ENCODE data around the gene ZC3HAV1. TPM values are rescaled to one million over a fixed set of nuclear protein-coding genes. Genes with fewer than 3 reads are reported as not detected.
"Not testable (repeated sequence)": the region's sequence is repeated elsewhere in the genome, so short reads cannot be mapped to it uniquely, and the experiment has no call there.

ZC3HAV1 gene
- total RNA-seq, 4 donors from 2014 or later: 43.4 to 59.7 (median 50.2) TPM

GRCh38 chr7:139059905-139060304 is 49.6 kb downstream of the ZC3HAV1 start:
- peaks cover 28 to 41% of the 10 kb centered on the region in 2 donors for H3K36me3 ChIP-seq

GRCh38 chr7:139058943-139059342 is 50.6 kb downstream of the ZC3HAV1 start:
- intact Hi-C loops (cut with DNase I): no loop called here
- Histone ChIP-seq H3K27me3 (no peaks in the 10 kb centered on the region), H3K4me3 (replicated peaks in 1 of 3) (no peak overlapping the region), H3K36me3 (peaks cover 29 to 39% of the 10 kb centered on the region in 2 donors), H3K4me1 (no peaks in the 10 kb centered on the region), H3K27ac (peak overlapping the region in 1 of 3 donors; percentile 32), H3K9me3 (no peaks in the 10 kb centered on the region)
- 61 to 68% methylated on average over 5 of the region's 5 CpGs for WGBS, 2 donors
- TF ChIP-seq POLR2A (IDR thresholded peaks at IDR 0.05) (no peak), CTCF (IDR thresholded peaks at IDR 0.05) (no peak)
- no peak for DNase-seq

More at GRCh38 chr7:139059905-139060304, 49.6 kb downstream of the ZC3HAV1 start:
- no peaks in the 10 kb centered on the region for H3K27me3 ChIP-seq
- no peak overlapping the region for H3K4me3 ChIP-seq (replicated peaks in 1 of 3)
- H3K9me3 ChIP-seq: no peaks in the 10 kb centered on the region
- intact Hi-C loops (cut with DNase I): no loop called here
- 70 to 77% methylated on average over 1 of the region's 1 CpG for WGBS, 2 donors
- no peak for TF ChIP-seq CTCF (IDR thresholded peaks at IDR 0.05)
- TF ChIP-seq POLR2A (IDR thresholded peaks at IDR 0.05): no peak
- no peaks in the 10 kb centered on the region for H3K4me1 ChIP-seq
- no peak for DNase-seq
- peak overlapping the region in 1 of 3 donors; percentile 32 for H3K27ac ChIP-seq

GRCh38 chr7:139055674-139056073 is 53.8 kb downstream of the ZC3HAV1 start:
- Histone ChIP-seq H3K27me3 (no peaks in the 10 kb centered on the region), H3K9me3 (no peaks in the 10 kb centered on the region), H3K36me3 (peaks cover 37 to 39% of the 10 kb centered on the region in 2 donors), H3K27ac (no peak overlapping the region), H3K4me3 (replicated peaks in 1 of 3) (no peak overlapping the region), H3K4me1 (no peaks in the 10 kb centered on the region)
- 93 to 100% methylated on average over 1 of the region's 1 CpG for WGBS, 2 donors
- DNase-seq: no peak
- TF ChIP-seq POLR2A (IDR thresholded peaks at IDR 0.05) (no peak), CTCF (IDR thresholded peaks at IDR 0.05) (no peak)
- intact Hi-C loops (cut with DNase I): no loop called here

GRCh38 chr7:139054656-139055055 is 54.9 kb downstream of the ZC3HAV1 start:
- H3K9me3 ChIP-seq; H3K27me3 ChIP-seq; H3K4me1 ChIP-seq; H3K4me3 ChIP-seq (replicated peaks in 1 of 3); DNase-seq; H3K27ac ChIP-seq; intact Hi-C loops (cut with DNase I): not testable (repeated sequence)
- WGBS, 2 donors: 97 to 99% methylated on average over 14 of the region's 14 CpGs
- H3K36me3 ChIP-seq: peaks cover 39 to 43% of the 10 kb centered on the region in 2 donors

- TF ChIP-seq POLR2A (IDR thresholded peaks at IDR 0.05) (no peak), CTCF (IDR thresholded peaks at IDR 0.05) (no peak)
- DNase-seq: no peak
- H3K9me3 ChIP-seq: no peaks in the 10 kb centered on the region
- H3K36me3 ChIP-seq: peaks cover 44 to 46% of the 10 kb centered on the region in 2 donors
- no peaks in the 10 kb centered on the region for H3K4me1 ChIP-seq
- H3K4me3 ChIP-seq (replicated peaks in 1 of 3): no peak overlapping the region
- intact Hi-C loops (cut with DNase I): no loop called here
- no peaks in the 10 kb centered on the region for H3K27me3 ChIP-seq
- WGBS, 2 donors: 86 to 94% methylated on average over 2 of the region's 2 CpGs
- no peak overlapping the region for H3K27ac ChIP-seq
Observed at GRCh38 chr7:139054101-139054500, 55.4 kb downstream of the ZC3HAV1 start.

GRCh38 chr7:139051655-139052054 is 57.9 kb downstream of the ZC3HAV1 start:
- H3K4me1 ChIP-seq: no peaks in the 10 kb centered on the region
- intact Hi-C loops (cut with DNase I): no loop called here
- no peak for TF ChIP-seq CTCF (IDR thresholded peaks at IDR 0.05)
- no peak for TF ChIP-seq POLR2A (IDR thresholded peaks at IDR 0.05)

More at GRCh38 chr7:139051655-139052054, 57.9 kb downstream of the ZC3HAV1 start:
- no peaks in the 10 kb centered on the region for H3K27me3 ChIP-seq
- H3K9me3 ChIP-seq: no peaks in the 10 kb centered on the region
- no peak for DNase-seq
- no peak overlapping the region for H3K4me3 ChIP-seq (replicated peaks in 1 of 3)
- no peak overlapping the region for H3K27ac ChIP-seq
- H3K36me3 ChIP-seq: peaks cover 48 to 50% of the 10 kb centered on the region in 2 donors

Data from thyroid gland (tissue), 4 donors.